GM21423 (cell line): ENCODE results near the gene JMJD6.
"Not testable (repeated sequence)": the region's sequence is repeated elsewhere in the genome, so short reads cannot be mapped to it uniquely, and the experiment has no call there.

Experiments
- ATAC-seq: cut with Tn5 transposase; IDR thresholded peaks from one replicate; pipeline ENCODE4 v1.9.1; 2021; ENCODE audit warnings: mild to moderate bottlenecking, moderate library complexity; ENCODE audit not compliant: unreplicated experiment

Gene JMJD6

GRCh38 chr17:76726231-76726775 is at the start of gene JMJD6:
Gene JMJD6 (minus strand): TSS chr17:76726606. CDS start chr17:76726475, 131 bp downstream.
- ATAC-seq: peak; percentile 63

GRCh38 chr17:76775021-76775600 is 48.7 kb upstream of the JMJD6 start:
- no peak for ATAC-seq

GRCh38 chr17:76772842-76773525 is 46.6 kb upstream of the JMJD6 start:
- no peak for ATAC-seq

- no peak for ATAC-seq
These were observed 32.2 kb upstream of the JMJD6 start for GRCh38 chr17:76758570-76758969.

- no peak for ATAC-seq
These were observed 30.9 kb upstream of the JMJD6 start for GRCh38 chr17:76757256-76757655.

- no peak for ATAC-seq
These were observed 28.9 kb upstream of the JMJD6 start for GRCh38 chr17:76755285-76755684.

- ATAC-seq: no peak
These were observed 26.9 kb upstream of the JMJD6 start for GRCh38 chr17:76753061-76753961.

- no peak for ATAC-seq
These were observed 25.6 kb upstream of the JMJD6 start for GRCh38 chr17:76752006-76752405.

- no peak for ATAC-seq
These were observed 25.1 kb upstream of the JMJD6 start for GRCh38 chr17:76751416-76751993.

GRCh38 chr17:76748657-76749056 is 22.3 kb upstream of the JMJD6 start:
- ATAC-seq: no peak

GRCh38 chr17:76747716-76748363 is 21.4 kb upstream of the JMJD6 start:
- no peak for ATAC-seq

- ATAC-seq: not testable (repeated sequence)
These were observed 19.4 kb upstream of the JMJD6 start for GRCh38 chr17:76745785-76746184.

GRCh38 chr17:76744747-76745146 is 18.3 kb upstream of the JMJD6 start:
- ATAC-seq: no peak

GRCh38 chr17:76742958-76743357 is 16.6 kb upstream of the JMJD6 start:
- ATAC-seq: no peak

- ATAC-seq: no peak
These were observed 14.1 kb upstream of the JMJD6 start for GRCh38 chr17:76740329-76741118.

GRCh38 chr17:76739568-76740115 is 13.2 kb upstream of the JMJD6 start:
- not testable (repeated sequence) for ATAC-seq

GRCh38 chr17:76738468-76738850 is 12.1 kb upstream of the JMJD6 start:
- no peak for ATAC-seq

GRCh38 chr17:76737676-76738467 is 11.5 kb upstream of the JMJD6 start, which contains the start of gene MFSD11:
Gene MFSD11 (plus strand): TSS chr17:76738119. CDS start chr17:76738353, 234 bp downstream.
- ATAC-seq: peak; percentile 51
